ENCODE data around the gene ELL.

DNA sequence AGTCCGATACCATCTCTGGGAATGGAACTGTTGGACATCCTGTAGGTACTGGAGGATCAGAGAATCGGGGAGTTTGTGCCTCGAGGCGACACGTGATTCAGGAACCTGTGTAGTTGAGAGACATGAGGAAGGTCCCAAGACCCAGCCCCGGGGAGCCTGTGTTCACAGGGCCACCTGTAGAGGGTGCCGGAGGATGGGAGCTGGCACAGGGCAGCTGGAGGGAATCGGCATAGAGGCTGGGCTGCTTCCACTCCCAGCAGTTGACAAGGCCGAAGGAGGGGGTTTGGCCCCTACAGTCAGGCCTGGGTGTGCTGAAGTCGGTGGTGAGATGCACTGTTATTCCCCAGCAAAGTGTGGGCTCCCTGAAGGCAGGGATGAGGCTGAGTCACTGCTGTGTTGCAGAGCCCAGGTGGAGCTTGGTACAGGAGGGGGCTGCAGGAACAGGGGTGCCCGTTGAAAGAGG is 81.4 kb downstream of the ELL start:
- TF ChIP-seq, protein P1, sequence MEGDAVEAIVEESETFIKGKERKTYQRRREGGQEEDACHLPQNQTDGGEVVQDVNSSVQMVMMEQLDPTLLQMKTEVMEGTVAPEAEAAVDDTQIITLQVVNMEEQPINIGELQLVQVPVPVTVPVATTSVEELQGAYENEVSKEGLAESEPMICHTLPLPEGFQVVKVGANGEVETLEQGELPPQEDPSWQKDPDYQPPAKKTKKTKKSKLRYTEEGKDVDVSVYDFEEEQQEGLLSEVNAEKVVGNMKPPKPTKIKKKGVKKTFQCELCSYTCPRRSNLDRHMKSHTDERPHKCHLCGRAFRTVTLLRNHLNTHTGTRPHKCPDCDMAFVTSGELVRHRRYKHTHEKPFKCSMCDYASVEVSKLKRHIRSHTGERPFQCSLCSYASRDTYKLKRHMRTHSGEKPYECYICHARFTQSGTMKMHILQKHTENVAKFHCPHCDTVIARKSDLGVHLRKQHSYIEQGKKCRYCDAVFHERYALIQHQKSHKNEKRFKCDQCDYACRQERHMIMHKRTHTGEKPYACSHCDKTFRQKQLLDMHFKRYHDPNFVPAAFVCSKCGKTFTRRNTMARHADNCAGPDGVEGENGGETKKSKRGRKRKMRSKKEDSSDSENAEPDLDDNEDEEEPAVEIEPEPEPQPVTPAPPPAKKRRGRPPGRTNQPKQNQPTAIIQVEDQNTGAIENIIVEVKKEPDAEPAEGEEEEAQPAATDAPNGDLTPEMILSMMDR (IDR thresholded peaks at IDR 0.05) = peak; percentile 78
- TF ChIP-seq TCF7L2 (IDR thresholded peaks at IDR 0.05; ENCODE audit: low read depth, low read length) = no peak
- TF ChIP-seq POLR2AphosphoS5 (IDR thresholded peaks at IDR 0.05; ENCODE audit: low read depth, low read length) = no peak
- no peak for TF ChIP-seq SIN3A (IDR thresholded peaks at IDR 0.05; ENCODE audit: borderline replicate concordance, insufficient read depth, low read depth, low read length)
